GM12878 (cell line): ENCODE data around the gene MDGA2.

ENCODE experiments used
- CTCF ChIP-seq, 3 experiments: IDR thresholded peaks in 2 of 3; conservative IDR thresholded peaks in 1 of 3; 2 replicates each; pipeline ENCODE4 v1.5.1; 2011; ENCODE audit warnings: low read depth in 3 of 3, low read length in 3 of 3, mild to moderate bottlenecking in 3 of 3, control low read depth in 2 of 3, moderate library complexity in 2 of 3, inconsistent platforms in 1 of 3, mixed read lengths in 1 of 3; ENCODE audit not compliant: control insufficient read depth in 2 of 3, insufficient read depth in 1 of 3; ENCODE audit errors: extremely low read depth in 1 of 3
- MAX ChIP-seq: IDR thresholded peaks from 2 replicates; pipeline ENCODE4 v1.6.1; 2012; ENCODE audit warnings: low read depth, low read length, improper control_type of control experiment
- REST ChIP-seq: IDR thresholded peaks from 2 replicates; pipeline ENCODE4 v1.6.1; 2012; ENCODE audit warnings: mild to moderate bottlenecking, low read depth, low read length
- ZBTB33 ChIP-seq: fragments of 450-650 bp; IDR thresholded peaks from 2 replicates; pipeline ENCODE4 v1.6.1; 2017; ENCODE audit warnings: mild to moderate bottlenecking

- TF ChIP-seq MAX, result no peak
- no peak for TF ChIP-seq CTCF (IDR thresholded peaks at IDR 0.05 in 2 of 3, conservative IDR thresholded peaks at IDR 0.05 in 1 of 3; ENCODE audit: control insufficient read depth in 2 of 3, extremely low read depth in 1 of 3, insufficient read depth in 1 of 3, low read depth in 3 of 3, low read length in 3 of 3)
- no peak for TF ChIP-seq REST
- TF ChIP-seq ZBTB33, result no peak
These were observed 148.7 kb downstream of the MDGA2 start for GRCh38 chr14:47526591-47527244.
